GM13977 (cell line): ENCODE measurements around the gene C16orf74.

Source experiments
- DNase-seq: peaks from one replicate; pipeline ENCODE4 v3.0.0; 2012; ENCODE audit warnings: low spot score
- in situ Hi-C: fragments of 300-500 bp; cut with MboI; formaldehyde crosslinking; loops from one replicate; pipeline ENCODE4 v1.12.0; 2022; ENCODE audit warnings: low sequenced_read_pairs, low pct_unique_long_range_greater_than_20kb, mixed read lengths, inconsistent platforms; ENCODE audit not compliant: unreplicated experiment
- TF ChIP-seq, protein P1 (sequence below): IDR thresholded peaks from 2 replicates; pipeline ENCODE4 v1.5.1; 2012; ENCODE audit warnings: mild to moderate bottlenecking, control low read depth; ENCODE audit not compliant: insufficient read depth; ENCODE audit errors: extremely low read depth, missing control alignments

The C16orf74 gene

DNA sequence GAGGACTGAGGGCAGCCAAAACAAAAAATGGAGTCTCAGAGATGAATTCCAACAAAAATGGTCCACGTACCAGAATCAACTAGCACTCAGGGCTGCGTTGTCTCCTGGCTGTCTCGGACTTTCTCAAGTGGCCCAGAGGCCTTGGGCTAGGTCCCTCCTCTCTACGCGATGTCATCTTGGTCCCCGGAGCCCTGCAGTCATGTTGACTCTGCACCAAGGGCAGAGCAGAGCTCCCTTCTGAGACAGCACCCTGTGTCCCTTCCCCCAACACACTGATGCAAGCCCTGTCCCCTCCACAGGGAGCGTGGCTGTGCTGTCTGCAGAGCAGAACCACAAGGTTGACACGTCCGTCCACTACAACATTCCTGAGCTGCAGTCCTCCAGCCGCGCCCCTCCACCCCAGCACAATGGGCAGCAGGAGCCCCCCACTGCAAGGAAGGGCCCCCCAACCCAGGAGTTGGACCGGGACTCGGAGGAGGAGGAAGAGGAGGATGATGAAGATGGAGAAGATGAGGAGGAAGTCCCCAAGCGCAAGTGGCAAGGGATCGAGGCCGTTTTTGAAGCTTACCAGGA is 83.0 kb downstream of the C16orf74 start:
- TF ChIP-seq, protein P1, sequence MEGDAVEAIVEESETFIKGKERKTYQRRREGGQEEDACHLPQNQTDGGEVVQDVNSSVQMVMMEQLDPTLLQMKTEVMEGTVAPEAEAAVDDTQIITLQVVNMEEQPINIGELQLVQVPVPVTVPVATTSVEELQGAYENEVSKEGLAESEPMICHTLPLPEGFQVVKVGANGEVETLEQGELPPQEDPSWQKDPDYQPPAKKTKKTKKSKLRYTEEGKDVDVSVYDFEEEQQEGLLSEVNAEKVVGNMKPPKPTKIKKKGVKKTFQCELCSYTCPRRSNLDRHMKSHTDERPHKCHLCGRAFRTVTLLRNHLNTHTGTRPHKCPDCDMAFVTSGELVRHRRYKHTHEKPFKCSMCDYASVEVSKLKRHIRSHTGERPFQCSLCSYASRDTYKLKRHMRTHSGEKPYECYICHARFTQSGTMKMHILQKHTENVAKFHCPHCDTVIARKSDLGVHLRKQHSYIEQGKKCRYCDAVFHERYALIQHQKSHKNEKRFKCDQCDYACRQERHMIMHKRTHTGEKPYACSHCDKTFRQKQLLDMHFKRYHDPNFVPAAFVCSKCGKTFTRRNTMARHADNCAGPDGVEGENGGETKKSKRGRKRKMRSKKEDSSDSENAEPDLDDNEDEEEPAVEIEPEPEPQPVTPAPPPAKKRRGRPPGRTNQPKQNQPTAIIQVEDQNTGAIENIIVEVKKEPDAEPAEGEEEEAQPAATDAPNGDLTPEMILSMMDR: no peak

DNA sequence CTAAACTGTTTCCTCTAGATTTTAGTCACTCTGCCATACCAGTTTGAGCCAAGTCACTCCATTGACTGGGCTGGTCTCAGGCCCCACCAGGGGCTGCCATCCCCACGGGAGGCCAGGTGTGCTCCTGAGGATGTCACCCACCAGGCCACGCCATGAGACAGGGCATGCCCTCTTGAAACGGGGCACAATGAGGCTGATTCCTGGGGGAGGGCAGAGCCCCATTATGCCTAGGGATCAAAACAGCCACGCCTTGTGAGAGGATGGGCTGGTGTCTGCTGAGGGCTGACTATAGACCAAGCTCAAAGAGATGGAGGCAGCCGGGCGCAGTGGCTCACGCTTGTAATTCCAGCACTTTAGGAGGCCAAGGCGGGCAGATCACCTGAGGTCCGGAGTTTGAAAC is 83.6 kb downstream of the C16orf74 start:
- TF ChIP-seq, protein P1: no peak
- DNase-seq: no peak
- in situ Hi-C loops: no loop called here

More for the DNA sequence above, 83.0 kb downstream of the C16orf74 start:
- in situ Hi-C loops: no loop called here
- DNase-seq: no peak

DNA sequence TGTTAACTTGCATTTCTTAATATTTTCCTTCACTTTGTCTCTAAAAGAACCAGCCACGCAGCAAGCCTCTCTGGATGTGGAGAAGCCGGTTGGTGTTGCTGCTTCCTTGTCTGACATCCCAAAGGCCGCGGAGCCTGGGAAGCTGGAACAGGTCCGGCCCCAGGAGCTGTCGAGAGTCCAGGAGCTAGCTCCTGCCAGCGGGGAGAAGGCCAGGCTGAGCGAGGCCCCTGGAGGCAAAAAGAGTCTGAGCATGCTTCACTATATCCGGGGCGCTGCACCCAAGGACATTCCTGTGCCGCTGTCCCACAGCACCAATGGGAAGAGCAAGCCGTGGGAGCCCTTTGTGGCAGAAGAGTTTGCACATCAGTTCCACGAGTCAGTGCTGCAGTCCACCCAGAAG is 85.0 kb downstream of the C16orf74 start:
- in situ Hi-C loops: no loop called here
- no peak for DNase-seq
- TF ChIP-seq, protein P1: no peak

DNA sequence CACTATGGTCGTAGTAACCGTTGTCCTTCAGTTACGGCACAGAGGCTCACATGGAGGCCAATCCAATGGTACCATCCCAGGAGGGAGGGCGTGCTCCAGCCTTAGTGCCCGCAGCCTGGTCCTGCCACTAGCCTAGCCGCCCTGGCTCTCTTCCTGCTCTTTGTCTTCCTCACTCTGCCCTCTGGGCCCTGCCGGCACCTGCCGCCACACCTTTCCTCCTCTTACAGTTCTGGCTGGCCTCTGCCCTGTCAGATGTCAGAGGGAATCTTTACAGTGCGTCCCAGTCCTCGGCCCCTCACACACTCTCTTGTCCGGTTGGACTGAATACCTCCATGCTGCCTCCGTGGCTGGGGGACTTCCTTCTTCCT is 85.5 kb downstream of the C16orf74 start:
- TF ChIP-seq, protein P1: no peak
- DNase-seq: no peak
- in situ Hi-C loops: no loop called here

DNA sequence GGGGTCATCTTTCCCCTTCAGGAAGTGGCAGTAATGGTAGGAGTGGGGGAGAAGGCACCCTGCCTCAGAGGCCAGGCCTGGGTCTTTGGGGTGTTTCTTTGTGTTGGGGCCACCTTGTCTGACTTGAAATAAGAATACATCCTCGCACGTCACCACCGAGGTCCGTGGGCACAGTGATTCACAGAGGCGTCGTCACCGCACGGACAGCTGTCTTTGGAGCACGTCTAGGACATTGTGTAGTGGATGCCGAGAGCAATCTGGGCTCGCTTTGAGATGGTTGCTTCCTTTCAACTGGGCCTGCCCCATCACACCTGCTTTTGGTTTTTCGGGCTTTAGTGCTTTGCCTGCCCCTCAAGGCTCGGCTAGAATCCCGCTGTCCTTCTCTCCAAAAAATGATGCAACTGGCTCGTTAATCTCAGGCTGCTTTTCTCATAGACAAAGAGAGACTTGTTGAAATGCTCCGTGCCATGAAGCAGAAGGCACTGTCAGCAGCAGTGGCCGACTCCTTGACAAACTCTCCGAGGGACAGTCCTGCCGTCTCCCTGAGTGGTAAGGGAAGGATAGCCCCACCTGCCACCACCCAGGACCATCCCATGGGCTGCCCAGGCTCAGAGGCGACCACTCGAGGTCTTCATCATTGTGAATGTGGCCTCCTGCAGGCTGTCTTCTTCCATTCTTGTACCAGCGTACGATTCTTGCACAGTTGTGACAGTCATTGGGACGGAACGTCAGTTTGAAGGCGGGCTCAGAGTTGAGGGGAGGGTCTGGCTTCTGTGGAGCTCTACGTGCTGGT is 86.1 kb downstream of the C16orf74 start:
- in situ Hi-C loops: no loop called here
- TF ChIP-seq, protein P1: no peak
- DNase-seq: no peak

DNA sequence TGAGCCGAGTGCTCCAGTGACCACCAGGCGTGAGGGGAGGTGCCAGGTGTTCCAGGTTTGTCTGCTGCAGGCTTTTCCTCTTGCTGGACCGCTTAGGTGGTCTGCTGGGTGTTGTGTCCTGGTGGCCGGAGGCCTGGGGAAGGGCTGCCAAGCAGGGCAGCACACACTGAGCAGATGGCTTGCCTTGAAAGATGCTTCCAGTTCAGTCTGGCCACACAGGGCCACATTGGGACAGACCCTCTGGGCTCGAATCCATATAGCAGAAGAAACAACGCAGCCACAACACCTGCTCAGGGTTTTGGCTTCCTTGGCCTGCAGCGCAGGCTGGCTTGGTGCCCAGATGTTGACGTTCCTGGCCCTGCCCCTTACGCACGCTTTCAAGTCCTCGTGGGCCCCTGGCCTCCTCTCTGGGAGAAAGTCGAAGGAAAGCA is 87.0 kb downstream of the C16orf74 start:
- DNase-seq: no peak
- in situ Hi-C loops: no loop called here
- TF ChIP-seq, protein P1: no peak
